RWPE2 (cell line): ENCODE data around the gene ANP32D.
"Not testable (repeated sequence)": the region's sequence is repeated elsewhere in the genome, so short reads cannot be mapped to it uniquely, and the experiment has no call there.

Experiments
- ATAC-seq: fragments of 200-7000 bp; cut with Tn5 transposase; 3 replicates; pipeline ENCODE4 v1.9.1; 2021; ENCODE audit warnings: low read depth
- DNase-seq: peaks from one replicate; pipeline ENCODE4 v3.0.0-alpha.2; 2020; ENCODE audit warnings: low spot score
- H3K27ac ChIP-seq: fragments of 450-650 bp; 2 replicates; pipeline ENCODE4 v1.5.1; 2017; ENCODE audit warnings: mild to moderate bottlenecking; ENCODE audit not compliant: poor library complexity, severe bottlenecking
- H3K27me3 ChIP-seq: fragments of 250-450 bp; sonication (Bioruptor Pico); 2 replicates; pipeline ENCODE4 v1.5.1; 2021; ENCODE audit warnings: mild to moderate bottlenecking, moderate library complexity; ENCODE audit not compliant: insufficient read depth, poor library complexity, severe bottlenecking
- H3K36me3 ChIP-seq: fragments of 250-450 bp; sonication (Bioruptor Pico); 2 replicates; pipeline ENCODE4 v1.5.1; 2020; ENCODE audit warnings: low read depth, mild to moderate bottlenecking, moderate library complexity
- H3K4me1 ChIP-seq: fragments of 250-450 bp; sonication (Bioruptor Pico); 2 replicates; pipeline ENCODE4 v1.5.1; 2021; ENCODE audit warnings: mild to moderate bottlenecking, moderate library complexity; ENCODE audit not compliant: insufficient read depth, poor library complexity, severe bottlenecking
- H3K4me3 ChIP-seq: fragments of 250-450 bp; sonication (Bioruptor Pico); 2 replicates; pipeline ENCODE4 v1.5.1; 2021; ENCODE audit warnings: mild to moderate bottlenecking, moderate library complexity; ENCODE audit not compliant: severe bottlenecking
- H3K9me3 ChIP-seq: fragments of 250-450 bp; sonication (Bioruptor Pico); 2 replicates; pipeline ENCODE4 v1.5.1; 2021; ENCODE audit warnings: mild to moderate bottlenecking, moderate library complexity; ENCODE audit not compliant: severe bottlenecking
- TF ChIP-seq, protein P1 (sequence below): fragments of 450-650 bp; IDR thresholded peaks from one replicate; pipeline ENCODE4 v1.5.1; 2017; ENCODE audit warnings: mild to moderate bottlenecking, moderate library complexity; ENCODE audit not compliant: poor library complexity, severe bottlenecking

Gene ANP32D

DNA sequence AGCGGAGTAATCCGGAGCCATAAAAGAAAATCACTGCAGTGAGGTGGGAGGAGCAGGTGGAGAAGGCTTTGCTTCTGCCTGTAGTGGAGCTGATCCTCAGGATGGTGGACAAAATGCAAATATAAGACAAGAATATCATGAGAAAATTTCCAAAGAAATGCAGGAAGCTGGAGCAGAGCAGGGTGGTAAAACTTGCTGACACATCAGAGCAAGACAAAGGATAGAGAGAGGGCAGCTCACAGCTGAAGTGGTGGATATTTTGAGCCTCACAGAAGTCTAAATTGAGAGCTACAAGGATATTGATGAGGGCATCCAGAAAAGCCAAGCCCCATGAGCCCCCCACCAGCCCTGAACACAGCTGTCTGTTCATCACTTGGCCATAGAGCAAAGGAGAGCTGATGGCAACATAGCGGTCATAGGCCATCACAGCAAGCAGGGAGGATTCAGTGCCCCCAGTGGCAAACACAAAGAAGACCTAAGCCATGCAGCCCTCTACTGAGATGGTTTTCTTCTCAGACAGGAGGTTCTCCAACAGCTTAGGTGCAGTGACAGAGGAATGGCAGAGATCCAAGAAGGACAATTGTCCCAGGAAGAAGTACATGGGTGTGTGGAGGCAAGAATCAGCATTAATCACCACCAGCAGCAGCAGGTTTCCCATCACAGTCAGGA is 30.0 kb upstream of the ANP32D start:
- TF ChIP-seq, protein P1, sequence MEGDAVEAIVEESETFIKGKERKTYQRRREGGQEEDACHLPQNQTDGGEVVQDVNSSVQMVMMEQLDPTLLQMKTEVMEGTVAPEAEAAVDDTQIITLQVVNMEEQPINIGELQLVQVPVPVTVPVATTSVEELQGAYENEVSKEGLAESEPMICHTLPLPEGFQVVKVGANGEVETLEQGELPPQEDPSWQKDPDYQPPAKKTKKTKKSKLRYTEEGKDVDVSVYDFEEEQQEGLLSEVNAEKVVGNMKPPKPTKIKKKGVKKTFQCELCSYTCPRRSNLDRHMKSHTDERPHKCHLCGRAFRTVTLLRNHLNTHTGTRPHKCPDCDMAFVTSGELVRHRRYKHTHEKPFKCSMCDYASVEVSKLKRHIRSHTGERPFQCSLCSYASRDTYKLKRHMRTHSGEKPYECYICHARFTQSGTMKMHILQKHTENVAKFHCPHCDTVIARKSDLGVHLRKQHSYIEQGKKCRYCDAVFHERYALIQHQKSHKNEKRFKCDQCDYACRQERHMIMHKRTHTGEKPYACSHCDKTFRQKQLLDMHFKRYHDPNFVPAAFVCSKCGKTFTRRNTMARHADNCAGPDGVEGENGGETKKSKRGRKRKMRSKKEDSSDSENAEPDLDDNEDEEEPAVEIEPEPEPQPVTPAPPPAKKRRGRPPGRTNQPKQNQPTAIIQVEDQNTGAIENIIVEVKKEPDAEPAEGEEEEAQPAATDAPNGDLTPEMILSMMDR: no peak

DNA sequence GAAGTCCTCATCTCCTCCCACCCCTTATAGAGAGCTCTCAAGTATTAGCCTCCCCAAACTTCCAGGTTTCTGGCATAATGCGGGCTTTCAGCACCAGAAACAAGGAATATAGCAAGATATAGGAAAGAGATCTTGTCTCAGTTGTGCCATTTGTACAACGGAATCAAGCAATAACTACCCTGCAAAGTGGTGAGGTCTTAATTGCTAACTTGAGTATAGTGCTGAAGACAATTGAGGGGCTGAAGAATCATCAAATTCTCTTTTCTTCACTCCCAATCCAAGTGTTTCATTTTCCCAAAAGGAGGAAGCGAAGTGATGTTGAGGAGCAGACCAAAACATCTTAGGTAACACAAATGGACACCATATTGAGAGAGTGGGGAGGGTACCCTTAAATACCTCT is 26.8 kb upstream of the ANP32D start:
- ATAC-seq: no peak
- Histone ChIP-seq H3K4me1 (no peaks in the 10 kb centered on the region), H3K27me3 (peaks cover 19% of the 10 kb centered on the region), H3K27ac (no peak overlapping the region), H3K9me3 (peaks cover 3% of the 10 kb centered on the region), H3K4me3 (no peak overlapping the region), H3K36me3 (no peaks in the 10 kb centered on the region)
- no peak for DNase-seq
- TF ChIP-seq, protein P1: no peak

More for the DNA sequence above, 30.0 kb upstream of the ANP32D start:
- Histone ChIP-seq H3K4me1 (no peaks in the 10 kb centered on the region), H3K9me3 (no peaks in the 10 kb centered on the region), H3K27me3 (peaks cover 10% of the 10 kb centered on the region), H3K36me3 (no peaks in the 10 kb centered on the region), H3K4me3 (no peak overlapping the region), H3K27ac (no peak overlapping the region)
- ATAC-seq (no peak), DNase-seq (no peak)

DNA sequence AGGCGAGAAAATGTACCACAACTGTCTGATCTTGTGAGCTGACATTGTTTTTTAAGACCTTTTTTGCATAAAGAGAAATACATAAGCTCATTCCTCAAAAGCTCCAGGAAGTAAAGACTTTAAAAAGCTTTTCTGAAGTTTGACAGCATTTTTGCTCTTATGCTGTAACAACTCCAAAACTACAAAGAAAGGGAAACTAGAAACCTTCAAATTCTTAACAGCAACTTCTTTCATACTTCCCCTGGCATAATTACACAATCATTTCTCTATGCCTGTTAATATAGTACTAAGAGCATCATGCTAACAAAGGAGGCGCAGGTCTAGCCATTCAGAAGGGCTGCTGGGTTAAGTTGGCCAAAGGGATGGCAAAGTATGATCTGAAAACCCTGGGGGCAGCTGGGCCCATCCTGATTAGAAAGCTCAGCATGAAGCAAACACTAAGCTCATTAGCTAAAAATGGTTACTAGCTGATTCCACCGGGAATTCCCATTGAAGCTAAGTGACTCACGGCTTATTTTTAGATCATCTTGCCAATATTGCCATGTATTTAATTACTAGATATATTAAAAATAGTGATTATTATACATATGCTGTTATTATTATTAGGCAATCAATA is 26.1 kb upstream of the ANP32D start:
- no peak for DNase-seq
- Histone ChIP-seq H3K27ac (no peak overlapping the region), H3K36me3 (no peaks in the 10 kb centered on the region), H3K4me3 (no peak overlapping the region), H3K9me3 (peaks cover 3% of the 10 kb centered on the region), H3K4me1 (no peaks in the 10 kb centered on the region), H3K27me3 (peaks cover 19% of the 10 kb centered on the region)
- TF ChIP-seq, protein P1: no peak
- ATAC-seq: no peak

DNA sequence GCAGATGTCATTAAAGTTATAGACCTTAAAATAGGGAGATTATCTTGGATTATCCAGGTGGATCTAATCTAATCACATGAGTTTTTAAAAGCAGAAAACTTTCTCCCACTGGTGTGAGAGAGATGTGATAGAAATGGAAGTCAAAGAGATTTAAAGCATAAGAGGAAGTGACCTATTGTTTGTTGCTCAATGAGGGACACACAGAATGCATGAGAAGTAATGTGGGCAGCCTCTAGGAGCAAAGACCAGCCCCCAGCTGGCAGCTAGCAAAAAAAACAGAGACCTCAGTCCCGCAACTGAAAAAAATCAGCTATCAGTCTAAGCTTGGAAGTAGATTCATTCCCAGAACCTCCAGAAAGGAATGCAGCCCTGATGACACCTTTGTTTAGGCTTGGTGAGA is 24.6 kb upstream of the ANP32D start:
- ATAC-seq (no peak), DNase-seq (no peak)
- H3K27me3 ChIP-seq: peaks cover 19% of the 10 kb centered on the region
- no peaks in the 10 kb centered on the region for H3K4me1 ChIP-seq
- TF ChIP-seq, protein P1: no peak
- H3K9me3 ChIP-seq: peaks cover 3% of the 10 kb centered on the region
- H3K4me3 ChIP-seq: no peak overlapping the region
- H3K27ac ChIP-seq: no peak overlapping the region
- no peaks in the 10 kb centered on the region for H3K36me3 ChIP-seq

DNA sequence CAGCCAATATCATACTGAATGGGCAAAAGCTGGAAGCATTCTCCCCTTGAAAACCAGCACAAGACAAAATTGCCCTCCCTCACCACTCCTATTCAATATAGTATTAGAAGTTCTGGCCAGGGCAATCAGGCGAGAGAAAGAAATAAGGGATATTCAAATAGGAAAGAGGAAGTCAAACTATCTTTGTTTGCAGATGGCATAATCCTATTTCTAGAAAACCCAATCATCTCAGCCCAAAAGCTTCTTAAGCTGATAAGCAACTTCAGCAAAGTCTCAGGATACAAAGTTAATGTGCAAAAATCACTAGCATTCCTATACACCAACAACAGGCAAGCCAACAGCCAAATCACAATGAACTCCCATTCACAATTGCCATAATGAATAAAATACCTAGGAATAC is 21.0 kb upstream of the ANP32D start:
- no peaks in the 10 kb centered on the region for H3K36me3 ChIP-seq
- ATAC-seq: no peak
- no peak overlapping the region for H3K27ac ChIP-seq
- no peak for DNase-seq
- TF ChIP-seq, protein P1: no peak
- H3K27me3 ChIP-seq: peaks cover 13% of the 10 kb centered on the region
- peaks cover 3% of the 10 kb centered on the region for H3K9me3 ChIP-seq
- no peaks in the 10 kb centered on the region for H3K4me1 ChIP-seq
- H3K4me3 ChIP-seq: no peak overlapping the region

DNA sequence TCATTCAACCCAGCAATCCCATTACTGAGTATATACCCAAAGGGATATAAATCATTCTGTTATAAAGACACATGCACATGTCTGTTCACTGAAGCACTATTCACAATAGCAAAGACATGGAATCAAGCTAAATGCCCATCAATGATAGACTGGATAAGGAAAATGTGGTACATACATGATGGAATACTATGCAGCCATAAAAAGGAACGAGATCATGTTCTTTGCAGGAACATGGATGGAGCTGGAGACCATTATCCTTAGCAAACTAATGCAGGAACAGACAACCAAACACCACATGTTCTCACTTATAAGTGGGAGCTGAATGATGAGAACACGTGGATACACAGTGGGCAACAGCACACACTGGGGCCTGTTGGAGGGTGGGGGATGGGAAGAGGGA is 19.4 kb upstream of the ANP32D start:
- not testable (repeated sequence) for DNase-seq, H3K27me3 ChIP-seq, H3K36me3 ChIP-seq, H3K9me3 ChIP-seq, H3K4me3 ChIP-seq, ATAC-seq, H3K4me1 ChIP-seq, H3K27ac ChIP-seq
